AG10803 (cell line): ENCODE data around the gene C6orf136.
"Not testable (repeated sequence)": the region's sequence is repeated elsewhere in the genome, so short reads cannot be mapped to it uniquely, and the experiment has no call there.

Experiments
- DNase-seq: peaks from one replicate; pipeline ENCODE4 v3.0.0; 2010; ENCODE audit warnings: low read depth
- H3K4me3 ChIP-seq: 2 replicates; pipeline ENCODE4 v1.5.1; 2011; ENCODE audit warnings: mild to moderate bottlenecking, low read length, control low read depth
- CTCF ChIP-seq: conservative IDR thresholded peaks from 2 replicates; pipeline ENCODE4 v1.5.1; 2011; ENCODE audit warnings: mild to moderate bottlenecking, low read length, control low read depth, inconsistent platforms

C6orf136 gene, protein sequence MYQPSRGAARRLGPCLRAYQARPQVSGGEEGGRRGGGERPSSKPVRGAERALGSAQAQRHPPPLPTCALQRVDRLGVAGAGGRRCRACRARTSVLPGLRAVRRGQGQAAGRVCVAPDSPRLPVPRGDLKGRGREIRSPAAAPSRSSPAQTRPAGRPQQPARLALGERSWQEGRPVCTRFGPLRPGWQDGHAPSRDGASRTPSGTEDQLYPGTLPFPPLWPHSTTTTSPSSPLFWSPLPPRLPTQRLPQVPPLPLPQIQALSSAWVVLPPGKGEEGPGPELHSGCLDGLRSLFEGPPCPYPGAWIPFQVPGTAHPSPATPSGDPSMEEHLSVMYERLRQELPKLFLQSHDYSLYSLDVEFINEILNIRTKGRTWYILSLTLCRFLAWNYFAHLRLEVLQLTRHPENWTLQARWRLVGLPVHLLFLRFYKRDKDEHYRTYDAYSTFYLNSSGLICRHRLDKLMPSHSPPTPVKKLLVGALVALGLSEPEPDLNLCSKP

GRCh38 chr6:30646450-30647241 lies at the start of gene C6orf136:
TSS of gene C6orf136 (plus strand) at chr6:30647133. CDS start at chr6:30647232, 99 bp downstream.
- peak; percentile 88 for DNase-seq
- TF ChIP-seq CTCF: no peak
- peak within 1 kb of the TSS; percentile 84 for H3K4me3 ChIP-seq

GRCh38 chr6:30597315-30598144 lies 49.4 kb upstream of the C6orf136 start:
- H3K4me3 ChIP-seq: not testable (repeated sequence)
- DNase-seq: peak; percentile 71
- TF ChIP-seq CTCF: peak; percentile 84

GRCh38 chr6:30598912-30599624 lies 47.9 kb upstream of the C6orf136 start:
- H3K4me3 ChIP-seq: no peak overlapping the region
- no peak for TF ChIP-seq CTCF
- DNase-seq: no peak

DNA sequence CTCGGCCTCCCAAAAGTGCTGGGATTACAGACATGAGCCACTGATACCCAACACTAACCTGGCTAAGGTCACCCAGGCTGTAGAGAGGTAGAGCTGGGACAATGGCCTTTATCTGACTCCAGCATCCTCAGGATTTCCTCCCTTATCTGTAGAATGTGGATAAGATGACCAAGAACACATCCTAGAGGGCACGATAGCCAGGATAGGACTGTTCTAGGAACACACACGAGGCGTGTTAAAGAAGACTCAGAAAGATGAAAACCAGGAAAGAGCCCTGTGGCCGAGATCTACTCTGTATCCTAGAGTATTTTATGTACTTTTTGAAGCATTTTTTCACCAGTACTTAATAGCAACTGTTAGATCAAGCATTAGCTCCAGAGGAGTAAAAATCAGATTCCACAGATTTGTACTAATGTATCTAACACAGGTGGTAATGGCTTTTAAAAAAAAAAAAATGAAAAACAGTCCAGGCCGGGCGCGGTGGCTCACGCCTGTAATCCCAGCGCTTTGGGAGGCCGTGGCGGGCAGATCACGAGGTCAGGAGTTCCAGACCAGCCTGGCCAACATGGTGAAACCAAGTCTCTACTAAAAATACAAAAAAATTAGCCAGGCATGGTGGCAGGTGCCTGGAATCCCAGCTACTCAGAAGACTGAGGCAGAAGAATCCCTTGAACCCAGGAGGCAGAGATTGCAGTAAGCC lies 47.2 kb upstream of the C6orf136 start:
- H3K4me3 ChIP-seq: no peak overlapping the region
- no peak for TF ChIP-seq CTCF
- DNase-seq: no peak

DNA sequence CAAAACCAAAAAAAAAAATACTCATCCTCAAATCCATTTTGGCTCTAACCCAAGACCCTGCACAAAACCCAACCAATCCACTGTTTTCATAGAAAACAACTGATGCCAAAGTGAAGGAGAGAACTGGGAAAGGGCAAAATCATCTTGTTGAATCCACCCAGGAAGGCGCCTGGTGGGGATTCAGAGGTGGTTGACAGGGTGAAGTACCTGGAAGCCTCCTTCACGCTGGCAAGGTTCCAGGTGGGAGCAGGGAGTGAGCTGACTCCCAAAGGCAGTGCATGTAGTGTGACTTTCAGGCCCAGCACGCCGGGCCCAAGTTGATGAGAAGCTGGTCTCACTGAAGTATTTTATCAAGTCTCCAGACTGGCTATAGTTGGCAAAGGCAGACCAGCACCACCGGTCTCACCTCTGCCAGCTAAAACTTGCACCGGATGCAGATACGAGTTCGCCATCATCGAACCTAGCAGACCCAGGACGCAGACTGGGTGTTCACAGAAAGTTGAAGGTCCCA lies 46.4 kb upstream of the C6orf136 start:
- no peak for TF ChIP-seq CTCF
- H3K4me3 ChIP-seq: no peak overlapping the region
- DNase-seq: no peak

GRCh38 chr6:30601436-30601814 lies 45.5 kb upstream of the C6orf136 start:
- no peak for TF ChIP-seq CTCF
- no peak overlapping the region for H3K4me3 ChIP-seq
- no peak for DNase-seq
